ENCODE results near the gene LPIN1. TPM values are rescaled to one million over a fixed set of nuclear protein-coding genes. Genes with fewer than 3 reads are reported as not detected.

The LPIN1 gene
- total RNA-seq, 1 experiment from 2014 or later: 4.4 TPM

DNA sequence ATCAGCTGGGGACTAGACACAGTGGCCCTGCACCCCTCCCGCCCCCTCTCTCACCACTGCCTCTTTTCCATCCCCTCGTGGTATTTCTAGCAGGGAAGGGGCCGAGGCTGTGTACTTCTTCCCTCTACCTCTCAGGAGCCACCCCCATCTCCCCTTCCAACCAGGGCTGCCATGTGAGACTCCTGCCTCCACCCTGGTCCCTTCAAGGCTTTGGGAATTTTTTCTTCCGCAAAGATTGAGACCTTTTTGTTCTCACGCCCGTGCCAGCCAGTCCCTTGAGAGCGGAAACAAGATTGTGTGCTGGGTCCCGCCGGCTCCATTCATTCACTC is 39.1 kb downstream of the LPIN1 start:
- Histone ChIP-seq H3K9me3 (ENCODE audit: control insufficient read depth, low read depth, low read length) (no peaks in the 10 kb centered on the region), H3K23me2 (ENCODE audit: insufficient read length, low read depth, low read length, poor library complexity, severe bottlenecking) (no peaks in the 10 kb centered on the region), H2BK120ac (ENCODE audit: low read depth, low read length, poor library complexity, severe bottlenecking) (no peak overlapping the region), H2AK5ac (ENCODE audit: insufficient read length, low read length) (no peak overlapping the region), H3K79me1 (ENCODE audit: insufficient read depth, low read depth, low read length, poor library complexity, severe bottlenecking) (no peaks in the 10 kb centered on the region), H3K23ac (ENCODE audit: insufficient read length, low read depth, low read length) (no peak overlapping the region), H3K27me3 (ENCODE audit: insufficient read depth, low read length) (no peaks in the 10 kb centered on the region), H4K91ac (ENCODE audit: insufficient read length, low read depth, low read length) (no peak overlapping the region), H3K4me2 (ENCODE audit: insufficient read depth, insufficient read length, low read length) (no peak overlapping the region), H2BK5ac (ENCODE audit: insufficient read length, low read length) (no peak overlapping the region), H3K14ac (ENCODE audit: insufficient read depth, low read length) (no peak overlapping the region), H3K56ac (ENCODE audit: insufficient read length, low read depth, low read length) (no peak overlapping the region), H2BK20ac (ENCODE audit: low read depth, low read length, poor library complexity, severe bottlenecking) (no peak overlapping the region), H2AFZ (ENCODE audit: low read length) (no peak overlapping the region), H2BK12ac (ENCODE audit: insufficient read length, low read depth, low read length) (no peak overlapping the region), H4K5ac (ENCODE audit: insufficient read length, low read depth, low read length) (no peak overlapping the region), H2BK15ac (ENCODE audit: low read depth, low read length) (no peak overlapping the region), H3K4me1 (ENCODE audit: insufficient read depth, low read length) (no peaks in the 10 kb centered on the region), H3T11ph (ENCODE audit: low read length) (no peak overlapping the region), H3K18ac (ENCODE audit: insufficient read length, low read depth, low read length) (no peak overlapping the region), H3K9ac (ENCODE audit: extremely low read depth, insufficient read length, low read length) (no peak overlapping the region), H3K79me2 (ENCODE audit: insufficient read depth, low read length) (no peaks in the 10 kb centered on the region), H3K27ac (ENCODE audit: insufficient read length, low read depth, low read length) (no peak overlapping the region), H4K8ac (replicated peaks; ENCODE audit: insufficient read length, low read depth, low read length) (no peak overlapping the region), H3K4ac (ENCODE audit: low read depth, low read length) (no peak overlapping the region), H4K20me1 (ENCODE audit: control insufficient read depth, insufficient read depth, insufficient read length) (no peaks in the 10 kb centered on the region)
- Mint-ChIP-seq H3K36me3 (ENCODE audit: insufficient read depth in 1 of 3, low read depth in 3 of 3) (peaks cover 4 to 21% (median 17%) of the 10 kb centered on the region in 3 experiments; a peak in 6 of 7 replicates), H3K27me3 (ENCODE audit: low read depth) (peaks cover 5% of the 10 kb centered on the region), H3K27ac (no peak overlapping the region), H3K4me3 (no peak overlapping the region), H3K4me1 (peaks cover 3 to 7% of the 10 kb centered on the region in 2 experiments; a peak in 2 of 4 replicates), H3K9me3 (no peaks in the 10 kb centered on the region)
- TF ChIP-seq, protein P1, sequence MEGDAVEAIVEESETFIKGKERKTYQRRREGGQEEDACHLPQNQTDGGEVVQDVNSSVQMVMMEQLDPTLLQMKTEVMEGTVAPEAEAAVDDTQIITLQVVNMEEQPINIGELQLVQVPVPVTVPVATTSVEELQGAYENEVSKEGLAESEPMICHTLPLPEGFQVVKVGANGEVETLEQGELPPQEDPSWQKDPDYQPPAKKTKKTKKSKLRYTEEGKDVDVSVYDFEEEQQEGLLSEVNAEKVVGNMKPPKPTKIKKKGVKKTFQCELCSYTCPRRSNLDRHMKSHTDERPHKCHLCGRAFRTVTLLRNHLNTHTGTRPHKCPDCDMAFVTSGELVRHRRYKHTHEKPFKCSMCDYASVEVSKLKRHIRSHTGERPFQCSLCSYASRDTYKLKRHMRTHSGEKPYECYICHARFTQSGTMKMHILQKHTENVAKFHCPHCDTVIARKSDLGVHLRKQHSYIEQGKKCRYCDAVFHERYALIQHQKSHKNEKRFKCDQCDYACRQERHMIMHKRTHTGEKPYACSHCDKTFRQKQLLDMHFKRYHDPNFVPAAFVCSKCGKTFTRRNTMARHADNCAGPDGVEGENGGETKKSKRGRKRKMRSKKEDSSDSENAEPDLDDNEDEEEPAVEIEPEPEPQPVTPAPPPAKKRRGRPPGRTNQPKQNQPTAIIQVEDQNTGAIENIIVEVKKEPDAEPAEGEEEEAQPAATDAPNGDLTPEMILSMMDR (conservative IDR thresholded peaks at IDR 0.05): no peak
- no CpG with 5 or more reads among the region's 9 CpGs for WGBS (ENCODE audit: extremely low coverage, insufficient read length, low lambda C conversion rate)
- no peak for DNase-seq

All from H9 (cell line).